Natural killer cell (primary cell): Measurements from ENCODE around the gene PTOV1. TPM values are rescaled to one million over a fixed set of nuclear protein-coding genes. Genes with fewer than 3 reads are reported as not detected.

ENCODE experiments used
- ATAC-seq, 3 donors: fragments of 150-1000 bp in 2 of 3; fragments of 200-7000 bp in 1 of 3; cut with Tn5 transposase; 1 replicate in 1 of 3; 2 replicates in 2 of 3; pipeline ENCODE4 v1.10.0; 2021; ENCODE audit warnings: mild to moderate bottlenecking in 2 of 3, moderate library complexity in 2 of 3
- DNase-seq, 2 donors: peaks; one replicate each; pipeline versions ENCODE4 v3.0.0 to v3.0.0-alpha.2; 2013 to 2021; ENCODE audit warnings: mixed read lengths in 1 of 2
- H3K27ac ChIP-seq: one replicate; pipeline ENCODE4 v1.5.1; 2013; ENCODE audit warnings: mild to moderate bottlenecking, low read length
- H3K27me3 ChIP-seq: one replicate; pipeline ENCODE4 v1.6.1; 2013; ENCODE audit warnings: low read length; ENCODE audit not compliant: control insufficient read depth, insufficient read depth
- H3K36me3 ChIP-seq: one replicate; pipeline ENCODE4 v1.6.1; 2013; ENCODE audit warnings: low read length; ENCODE audit not compliant: control insufficient read depth, insufficient read depth
- H3K4me1 ChIP-seq: one replicate; pipeline ENCODE4 v1.6.1; 2013; ENCODE audit warnings: low read length; ENCODE audit not compliant: control insufficient read depth, insufficient read depth
- H3K4me3 ChIP-seq: one replicate; pipeline ENCODE4 v1.5.1; 2013; ENCODE audit warnings: low read length
- H3K9me3 ChIP-seq: one replicate; pipeline ENCODE4 v1.6.1; 2013; ENCODE audit warnings: low read length; ENCODE audit not compliant: control insufficient read depth, insufficient read depth
- H3K27ac Mint-ChIP-seq, 2 donors: one replicate each; pipeline ENCODE4 v1.8.0; 2022; ENCODE audit warnings: mild to moderate bottlenecking in 2 of 2, mixed read lengths in 2 of 2, moderate library complexity in 1 of 2
- H3K27me3 Mint-ChIP-seq, 2 donors: one replicate each; pipeline ENCODE4 v1.8.0; 2022; ENCODE audit warnings: low read depth in 2 of 2, mixed read lengths in 2 of 2
- H3K36me3 Mint-ChIP-seq: one replicate; pipeline ENCODE4 v1.8.0; 2022; ENCODE audit warnings: mixed read lengths
- H3K4me1 Mint-ChIP-seq, 2 donors: one replicate each; pipeline ENCODE4 v1.8.0; 2022; ENCODE audit warnings: mixed read lengths in 2 of 2
- H3K4me3 Mint-ChIP-seq: one replicate; pipeline ENCODE4 v1.8.0; 2022; ENCODE audit warnings: mild to moderate bottlenecking, moderate library complexity, mixed read lengths
- H3K9me3 Mint-ChIP-seq, 2 donors: one replicate each; pipeline ENCODE4 v1.8.0; 2022; ENCODE audit warnings: mixed read lengths in 2 of 2
- WGBS: methylation state at CpG from one replicate; pipeline ENCODE4 v1.1.7; 2013; ENCODE audit warnings: missing lambda C conversion rate; ENCODE audit not compliant: insufficient coverage; 5-methylcytosine and 5-hydroxymethylcytosine counted together
- intact Hi-C: fragments of 100-400 bp; cut with micrococcal nuclease; formaldehyde crosslinking; loops from one replicate; pipeline ENCODE4 v1.14.2; 2022
- total RNA-seq, 4 donors: library from RNA; stranded (reverse); fragments of 120-200 nt in 1 of 4; gene quantifications; one replicate each; pipeline versions ENCODE4 v1.2.3 to v1.2.4, GENCODE V29; 2013 to 2022
- TF ChIP-seq, protein P1 (sequence below): fragments of 200-600 bp; IDR thresholded peaks from one replicate; pipeline ENCODE4 v1.8.0; 2022; ENCODE audit warnings: antibody characterized with exemption

PTOV1 gene
- total RNA-seq, 3 donors from 2014 or later (not counting 1 experiment from before 2014, with no cell fraction given) = 116 to 132 (median 128) TPM

DNA sequence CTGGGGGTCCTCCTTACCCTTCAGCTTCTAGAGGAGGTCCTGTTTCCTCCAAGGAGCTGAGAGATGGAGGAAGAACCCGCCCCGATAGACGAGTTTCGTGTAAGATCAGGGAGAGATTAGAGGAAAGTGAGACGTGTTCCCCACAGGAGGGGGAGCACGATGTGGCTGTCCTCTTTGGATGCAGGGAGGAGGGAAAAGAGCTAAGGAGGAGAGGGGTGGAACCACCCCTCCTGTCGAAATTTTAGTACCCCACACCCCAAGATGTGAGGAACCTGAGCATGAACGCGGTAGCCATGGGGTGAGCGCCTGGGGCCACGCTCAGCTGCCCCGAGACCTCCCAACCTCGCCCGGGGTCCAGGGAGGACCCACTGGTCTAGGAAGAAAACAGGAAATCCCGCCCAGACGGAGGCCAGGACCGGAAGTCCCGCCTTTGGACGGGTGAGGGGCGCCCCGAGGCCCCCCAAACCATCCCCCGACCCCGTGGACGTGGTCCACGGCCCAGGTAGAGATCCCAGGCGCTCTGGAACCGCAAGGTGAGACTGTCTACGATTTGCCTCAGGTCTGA is 25.0 kb downstream of the PTOV1 start:
- no peaks in the 10 kb centered on the region for H3K36me3 Mint-ChIP-seq
- no peak overlapping the region for H3K4me3 Mint-ChIP-seq
- no peaks in the 10 kb centered on the region for H3K27me3 Mint-ChIP-seq
- H3K27ac ChIP-seq = peak overlapping the region; percentile 99
- H3K4me1 Mint-ChIP-seq = peaks cover 22 to 28% of the 10 kb centered on the region in 2 donors
- H3K9me3 ChIP-seq = no peaks in the 10 kb centered on the region
- peaks cover 15% of the 10 kb centered on the region for H3K36me3 ChIP-seq
- ATAC-seq (no peak), DNase-seq (peak; percentile 53 to 75)
- no peak overlapping the region for H3K27ac Mint-ChIP-seq
- no peaks in the 10 kb centered on the region for H3K27me3 ChIP-seq
- TF ChIP-seq, protein P1, sequence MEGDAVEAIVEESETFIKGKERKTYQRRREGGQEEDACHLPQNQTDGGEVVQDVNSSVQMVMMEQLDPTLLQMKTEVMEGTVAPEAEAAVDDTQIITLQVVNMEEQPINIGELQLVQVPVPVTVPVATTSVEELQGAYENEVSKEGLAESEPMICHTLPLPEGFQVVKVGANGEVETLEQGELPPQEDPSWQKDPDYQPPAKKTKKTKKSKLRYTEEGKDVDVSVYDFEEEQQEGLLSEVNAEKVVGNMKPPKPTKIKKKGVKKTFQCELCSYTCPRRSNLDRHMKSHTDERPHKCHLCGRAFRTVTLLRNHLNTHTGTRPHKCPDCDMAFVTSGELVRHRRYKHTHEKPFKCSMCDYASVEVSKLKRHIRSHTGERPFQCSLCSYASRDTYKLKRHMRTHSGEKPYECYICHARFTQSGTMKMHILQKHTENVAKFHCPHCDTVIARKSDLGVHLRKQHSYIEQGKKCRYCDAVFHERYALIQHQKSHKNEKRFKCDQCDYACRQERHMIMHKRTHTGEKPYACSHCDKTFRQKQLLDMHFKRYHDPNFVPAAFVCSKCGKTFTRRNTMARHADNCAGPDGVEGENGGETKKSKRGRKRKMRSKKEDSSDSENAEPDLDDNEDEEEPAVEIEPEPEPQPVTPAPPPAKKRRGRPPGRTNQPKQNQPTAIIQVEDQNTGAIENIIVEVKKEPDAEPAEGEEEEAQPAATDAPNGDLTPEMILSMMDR = no peak
- intact Hi-C loops = loop anchor here (1.0 to 5.0 kb wide), 5 partner anchors 21 to 389 kb away; partner anchors contain the start of genes ATF5, IL4I1, NUP62 and RPL13A
- H3K9me3 Mint-ChIP-seq = no peaks in the 10 kb centered on the region
- under 1% methylated on average over 27 of the region's 28 CpGs for WGBS
- peaks cover 23% of the 10 kb centered on the region for H3K4me1 ChIP-seq
- H3K4me3 ChIP-seq = peak overlapping the region; percentile 57

DNA sequence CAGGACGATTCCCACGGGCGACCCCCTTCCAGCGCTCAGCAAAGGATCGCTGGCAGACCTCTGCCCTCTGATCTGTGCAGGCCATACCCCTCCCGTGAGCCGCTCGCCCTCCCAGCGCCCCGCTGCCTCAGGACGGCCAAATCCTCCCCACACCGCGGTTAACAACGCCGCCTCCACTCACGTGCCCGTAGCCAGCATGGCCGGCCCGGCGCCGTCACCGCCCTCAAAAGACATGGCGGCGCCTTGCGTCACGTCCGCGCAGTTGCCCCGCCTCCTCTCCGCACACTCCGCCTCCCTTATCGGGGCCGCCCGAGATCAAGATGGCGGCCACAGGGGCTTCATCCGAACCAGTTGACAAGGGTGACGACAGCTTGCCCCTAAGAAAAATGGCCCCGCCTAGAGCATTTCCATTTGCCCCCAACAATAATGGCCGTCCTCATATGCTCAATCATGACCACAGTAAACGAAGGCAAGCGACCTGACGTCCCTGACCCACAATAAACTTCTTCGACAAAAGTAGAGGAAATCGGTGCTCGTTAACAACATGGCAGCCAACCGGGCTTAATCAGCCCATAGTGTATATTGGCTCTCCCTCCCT is 25.6 kb downstream of the PTOV1 start:
- Histone ChIP-seq H3K4me1 (peaks cover 22% of the 10 kb centered on the region), H3K27ac (peak overlapping the region; percentile 99), H3K9me3 (no peaks in the 10 kb centered on the region), H3K27me3 (no peaks in the 10 kb centered on the region), H3K36me3 (peaks cover 21% of the 10 kb centered on the region), H3K4me3 (peak overlapping the region; percentile 57)
- peak; percentile 97 to 99 for DNase-seq
- intact Hi-C loops = loop anchor here (1.0 to 5.0 kb wide), 9 partner anchors 7 to 423 kb away; partner anchors contain the start of genes ALDH16A1, ATF5, FUZ and IL4I1
- under 1% methylated on average over 46 of the region's 46 CpGs for WGBS
- Mint-ChIP-seq H3K27me3 (no peaks in the 10 kb centered on the region), H3K9me3 (no peaks in the 10 kb centered on the region), H3K36me3 (no peaks in the 10 kb centered on the region), H3K4me1 (peaks cover 22 to 28% of the 10 kb centered on the region in 2 donors), H3K4me3 (no peak overlapping the region), H3K27ac (no peak overlapping the region)
- TF ChIP-seq, protein P1 = no peak
- ATAC-seq = peak; percentile 60 to 75 (median 63)

DNA sequence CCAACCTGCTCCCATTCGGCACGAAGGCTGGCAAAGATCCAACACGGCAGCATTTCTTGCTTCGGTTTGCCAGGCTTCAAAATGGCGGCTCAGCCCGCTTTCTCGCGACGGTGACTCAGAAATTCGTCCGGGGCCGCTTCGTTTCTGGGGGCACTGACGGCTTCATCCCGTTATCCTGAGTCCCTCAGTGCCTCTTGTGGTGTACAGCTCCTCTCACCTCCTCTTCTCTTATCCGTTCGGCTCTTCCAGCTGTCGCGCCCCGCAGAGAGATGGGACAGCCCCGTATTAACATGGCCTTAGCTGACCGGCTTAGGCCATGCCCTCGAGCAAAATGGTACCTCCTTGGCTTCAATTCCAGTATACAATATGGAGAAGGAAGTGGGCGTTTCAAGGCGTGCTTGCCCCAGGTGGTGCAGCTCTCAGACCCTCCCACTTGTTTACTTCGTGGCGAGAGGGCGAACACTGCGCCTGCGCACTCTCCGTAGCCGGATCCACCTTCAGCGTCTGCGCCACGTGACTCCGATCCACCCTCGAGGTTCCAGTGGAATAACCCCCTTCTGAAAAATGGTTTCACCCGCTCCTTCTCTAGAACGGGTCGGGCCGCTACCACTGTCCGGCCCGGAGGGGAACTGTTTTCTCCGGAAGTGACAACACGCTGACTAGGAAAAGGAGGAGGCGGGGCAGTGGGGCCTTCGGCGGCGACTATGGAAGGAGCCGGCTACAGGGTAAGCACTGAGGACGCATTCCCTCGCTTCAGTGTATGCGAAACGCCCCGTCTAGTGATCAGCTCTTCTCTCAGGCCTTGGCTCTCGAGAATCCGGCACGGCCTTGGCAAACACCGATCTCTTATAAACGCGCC is 26.3 kb downstream of the PTOV1 start, which contains the start of the genes AKT1S1 and TBC1D17:
AKT1S1 (minus strand) TSS at position 336 of the 859 bp plus-strand sequence. CDS start 4,060 bp downstream, outside the sequence.
TBC1D17 (plus strand) TSS at position 683 of the 859 bp plus-strand sequence; CDS start at position 705, 22 bp downstream.
- H3K36me3 Mint-ChIP-seq = no peaks in the 10 kb centered on the region

More for the DNA sequence above, 26.3 kb downstream of the PTOV1 start, which contains the start of the genes AKT1S1 and TBC1D17:
- H3K9me3 Mint-ChIP-seq = no peaks in the 10 kb centered on the region
- DNase-seq = peak; percentile 93 to 100
- no peak within 1 kb of the TSS for H3K27ac Mint-ChIP-seq
- peaks cover 22% of the 10 kb centered on the region for H3K4me1 ChIP-seq
- peak; percentile 64 to 87 (median 68) for ATAC-seq
- no peaks in the 10 kb centered on the region for H3K9me3 ChIP-seq
- H3K36me3 ChIP-seq = peaks cover 28% of the 10 kb centered on the region
- no peak within 1 kb of the TSS for H3K4me3 Mint-ChIP-seq
- peak within 1 kb of the TSS; percentile 57 for H3K4me3 ChIP-seq
- intact Hi-C loops = loop anchor here (1.0 to 5.0 kb wide), 8 partner anchors 8 to 424 kb away; partner anchors contain the start of genes ALDH16A1, ATF5, FUZ and IL4I1
- no peaks in the 10 kb centered on the region for H3K27me3 Mint-ChIP-seq
- WGBS = under 1% methylated on average over 61 of the region's 61 CpGs
- peak within 1 kb of the TSS; percentile 99 for H3K27ac ChIP-seq
- no peaks in the 10 kb centered on the region for H3K27me3 ChIP-seq
- peaks cover 22 to 26% of the 10 kb centered on the region in 2 donors for H3K4me1 Mint-ChIP-seq
- TF ChIP-seq, protein P1 = no peak
